Left lobe of liver (tissue), 2 donors: ENCODE data around the gene DAB1. TPM values are rescaled to one million over a fixed set of nuclear protein-coding genes. Genes with fewer than 3 reads are reported as not detected.
A peak's percentile ranks its signal among the peaks of the same experiment; 100 is the strongest.
"Not testable (repeated sequence)": the region's sequence is repeated elsewhere in the genome, so short reads cannot be mapped to it uniquely, and the experiment has no call there.

Source experiments
- ATAC-seq: fragments of 200-7000 bp; cut with Tn5 transposase; one replicate; pipeline ENCODE4 v1.9.1; 2020; ENCODE audit warnings: mild to moderate bottlenecking, moderate library complexity
- DNase-seq: peaks from one replicate; pipeline ENCODE4 v3.0.0-alpha.2; 2020; ENCODE audit warnings: low spot score
- total RNA-seq: library from RNA; stranded (reverse); gene quantifications from one replicate; pipeline ENCODE4 v1.2.1, GENCODE V29; 2021
- donor health status: DM: no; HTN: no; CAD: no; lungs with moderate emphysema.
- donor health status: DM: no; HTN: yes; CAD: no.

Gene DAB1
- total RNA-seq, 1 donor from 2014 or later, result 1.4 TPM

GRCh38 chr1:57232500-57232899 lies 191.4 kb downstream of the DAB1 start:
- no peak for DNase-seq

DNA sequence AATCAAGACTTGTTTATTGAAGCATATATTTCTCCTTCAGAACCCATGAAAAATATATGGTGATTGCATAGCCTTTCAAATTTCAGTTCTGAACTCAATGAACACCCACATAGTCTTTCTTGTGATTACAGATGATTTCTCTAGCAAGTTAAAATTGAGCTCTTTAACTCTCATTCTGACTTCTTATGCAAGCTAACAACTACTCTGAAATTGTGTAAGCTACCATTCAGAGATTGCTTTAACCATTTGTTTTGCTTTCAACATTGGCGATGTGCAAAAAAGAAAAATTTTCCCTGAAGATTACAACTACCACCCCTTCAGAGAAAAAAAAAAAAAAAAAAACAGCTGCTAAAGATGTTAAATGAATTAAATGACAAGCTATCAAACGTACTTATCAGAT lies 193.9 kb downstream of the DAB1 start:
- DNase-seq (no peak), ATAC-seq (peak; percentile 40)

More at GRCh38 chr1:57232500-57232899, 191.4 kb downstream of the DAB1 start:
- ATAC-seq, result no peak

- ATAC-seq, result peak; percentile 12
Measured at GRCh38 chr1:57229076-57229475, 194.8 kb downstream of the DAB1 start.

DNA sequence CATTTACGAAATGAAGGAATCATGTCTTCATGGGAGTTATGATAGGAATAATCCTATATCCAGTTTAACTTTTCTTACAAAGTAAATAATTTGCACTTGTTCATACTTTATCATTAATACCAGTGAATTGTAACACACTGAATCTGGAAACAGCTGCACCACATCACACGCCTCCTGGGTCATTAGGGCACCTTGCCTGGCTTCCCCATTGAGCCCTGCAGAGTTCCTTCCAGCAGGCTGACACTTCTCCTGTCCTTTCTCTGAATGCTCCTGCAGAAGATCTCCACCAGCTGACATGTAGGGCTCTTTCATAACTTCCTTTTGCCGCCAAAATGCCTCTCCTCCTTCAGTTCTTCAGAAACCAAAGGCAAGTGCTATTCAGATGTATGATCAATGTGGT lies 201.1 kb downstream of the DAB1 start:
- ATAC-seq, result no peak
- DNase-seq, result no peak

More at GRCh38 chr1:57229076-57229475, 194.8 kb downstream of the DAB1 start:
- DNase-seq, result no peak

- DNase-seq (no peak), ATAC-seq (no peak)
Measured at GRCh38 chr1:57222307-57222706, 201.6 kb downstream of the DAB1 start.

DNA sequence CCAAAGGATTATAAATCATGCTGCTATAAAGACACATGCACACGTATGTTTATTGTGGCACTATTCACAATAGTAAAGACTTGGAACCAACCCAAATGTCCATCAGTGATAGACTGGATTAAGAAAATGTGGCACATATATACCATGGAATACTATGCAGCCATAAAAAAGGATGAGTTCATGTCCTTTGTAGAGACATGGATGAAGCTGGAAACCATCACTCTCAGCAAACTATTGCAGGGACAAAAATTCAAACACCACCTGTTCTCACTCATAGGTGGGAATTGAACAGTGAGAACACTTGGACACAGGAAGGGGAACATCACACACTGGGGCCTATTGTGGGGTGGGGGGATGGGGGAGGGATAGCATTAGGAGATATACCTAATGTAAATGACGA lies 203.0 kb downstream of the DAB1 start:
- ATAC-seq, DNase-seq: not testable (repeated sequence)

- DNase-seq, result no peak
- no peak for ATAC-seq
Measured at GRCh38 chr1:57218487-57219079, 205.3 kb downstream of the DAB1 start.

DNA sequence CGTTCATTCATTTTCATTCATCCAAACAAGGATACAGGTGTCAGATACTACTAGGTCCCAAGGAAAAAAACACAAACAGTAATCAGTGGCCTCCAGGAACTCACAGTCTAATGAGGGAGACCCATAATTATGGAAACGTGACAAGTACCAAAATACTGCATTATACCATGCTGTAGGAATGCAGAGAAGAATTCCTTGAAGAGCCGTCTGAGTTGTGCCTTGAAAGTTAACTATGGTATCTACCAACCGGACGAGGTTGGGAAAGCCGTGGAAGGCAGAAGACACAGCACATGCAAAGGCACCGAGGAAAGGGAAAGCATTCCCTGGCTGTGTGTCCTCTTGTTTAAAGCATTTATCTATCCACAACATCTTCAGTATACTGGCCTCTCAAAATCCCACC lies 206.0 kb downstream of the DAB1 start:
- DNase-seq (no peak), ATAC-seq (no peak)

- ATAC-seq (no peak), DNase-seq (no peak)
Measured at GRCh38 chr1:57214951-57215575, 208.8 kb downstream of the DAB1 start.

DNA sequence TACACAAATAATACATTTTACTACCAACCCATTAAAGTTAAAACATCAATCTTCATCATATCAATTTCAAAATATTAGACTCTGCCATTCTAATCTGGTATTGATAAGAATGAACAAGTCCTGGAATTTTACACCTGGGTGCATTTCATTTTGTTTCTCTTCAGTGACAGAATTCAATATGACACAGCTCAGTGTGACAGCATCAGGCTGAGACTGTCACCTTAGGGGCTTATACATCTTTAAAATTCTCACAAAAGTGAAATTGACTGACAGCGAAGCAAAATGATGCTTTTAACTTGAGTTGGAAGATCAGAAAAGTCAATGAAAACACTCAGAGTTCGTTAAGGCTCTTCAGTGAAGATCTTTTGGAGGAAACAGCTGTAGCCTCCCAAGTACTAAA lies 213.0 kb downstream of the DAB1 start:
- DNase-seq (no peak), ATAC-seq (no peak)

DNA sequence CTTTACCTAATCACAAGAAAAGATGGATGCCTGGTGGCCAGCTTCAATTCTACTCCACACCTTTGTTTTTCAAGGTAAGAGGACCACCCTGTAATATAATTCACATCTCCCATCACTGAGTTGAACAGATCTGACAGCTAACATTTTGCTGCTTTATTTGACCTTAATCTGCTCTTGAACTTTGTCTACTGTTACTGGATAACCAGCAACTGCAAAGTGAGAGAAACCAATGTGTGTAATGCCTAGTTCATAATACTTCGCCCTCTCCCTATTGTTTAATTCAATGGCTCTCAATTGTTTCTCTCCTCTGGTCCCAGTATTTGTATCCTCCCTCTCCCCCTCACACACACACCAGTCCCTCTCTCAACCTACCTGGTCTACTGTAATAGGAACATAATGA lies 214.4 kb downstream of the DAB1 start:
- no peak for DNase-seq
- ATAC-seq, result peak; percentile 55

- DNase-seq (no peak), ATAC-seq (no peak)
Measured at GRCh38 chr1:57208741-57209302, 215.0 kb downstream of the DAB1 start.

GRCh38 chr1:57206038-57206437 lies 217.8 kb downstream of the DAB1 start:
- no peak for ATAC-seq

DNA sequence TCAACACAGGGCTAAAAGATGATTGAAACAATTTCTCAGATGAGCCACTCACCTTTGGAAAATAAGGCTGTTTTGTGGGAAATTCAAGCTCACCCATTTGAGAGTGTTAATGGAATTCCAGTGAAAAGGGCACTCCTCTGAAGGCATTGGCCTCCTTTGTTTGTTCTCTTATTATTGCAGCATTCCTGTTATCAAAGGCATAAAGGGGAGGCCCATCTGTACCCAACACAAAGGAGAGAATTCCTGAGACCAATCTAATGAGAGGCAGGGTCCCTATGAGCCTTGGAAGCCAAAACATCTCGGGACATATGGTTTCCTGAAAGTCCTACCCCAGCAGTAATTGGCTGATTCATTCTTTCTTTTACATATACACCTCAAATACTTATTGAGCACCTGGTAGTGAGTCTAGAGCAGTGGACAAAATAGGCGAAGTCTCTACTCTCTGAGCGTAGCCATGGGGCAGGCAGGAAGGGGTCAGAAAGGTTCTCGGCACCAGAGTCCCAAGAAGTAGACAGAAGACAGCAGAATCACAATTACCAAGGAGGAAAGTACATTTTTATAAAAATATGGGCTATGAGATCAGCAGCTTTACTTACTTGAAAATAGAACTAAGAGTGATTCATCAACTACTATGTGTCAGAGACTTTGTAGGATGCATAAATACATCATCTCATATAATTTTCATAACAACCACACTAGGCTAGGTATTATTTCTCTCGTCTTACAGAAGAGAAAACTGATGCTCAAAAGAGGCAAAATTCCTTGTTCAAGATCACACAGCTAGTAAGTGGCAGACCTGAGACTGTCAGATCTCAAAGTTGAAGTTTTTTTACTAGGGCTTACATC lies 218.7 kb downstream of the DAB1 start:
- DNase-seq (no peak), ATAC-seq (no peak)

More at GRCh38 chr1:57206038-57206437, 217.8 kb downstream of the DAB1 start:
- no peak for DNase-seq

DNA sequence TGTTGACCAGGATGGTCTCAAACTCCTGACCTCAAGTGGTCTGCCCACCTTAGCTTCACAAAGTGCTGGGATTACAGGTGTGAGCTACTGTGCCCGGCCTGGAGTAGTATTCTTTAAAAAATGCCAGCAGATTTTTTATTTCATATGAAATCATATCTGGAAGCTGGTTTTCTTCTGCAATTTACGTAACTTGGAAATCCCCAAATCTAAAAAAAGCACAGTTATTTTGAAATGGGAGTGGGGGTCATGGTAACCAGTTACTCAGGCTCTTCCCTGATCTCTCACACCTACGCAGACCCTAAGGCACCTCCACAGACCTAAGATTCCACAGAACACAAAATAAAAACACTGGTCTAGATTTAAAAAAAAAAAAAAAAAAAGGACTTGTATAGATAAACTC lies 219.8 kb downstream of the DAB1 start:
- DNase-seq (no peak), ATAC-seq (no peak)

GRCh38 chr1:57202241-57202640 lies 221.6 kb downstream of the DAB1 start:
- ATAC-seq, result no peak
- DNase-seq, result no peak

GRCh38 chr1:57198912-57199311 lies 224.9 kb downstream of the DAB1 start:
- ATAC-seq, result no peak

GRCh38 chr1:57195436-57195941 lies 228.4 kb downstream of the DAB1 start:
- ATAC-seq (no peak), DNase-seq (no peak)

More at GRCh38 chr1:57198912-57199311, 224.9 kb downstream of the DAB1 start:
- no peak for DNase-seq

DNA sequence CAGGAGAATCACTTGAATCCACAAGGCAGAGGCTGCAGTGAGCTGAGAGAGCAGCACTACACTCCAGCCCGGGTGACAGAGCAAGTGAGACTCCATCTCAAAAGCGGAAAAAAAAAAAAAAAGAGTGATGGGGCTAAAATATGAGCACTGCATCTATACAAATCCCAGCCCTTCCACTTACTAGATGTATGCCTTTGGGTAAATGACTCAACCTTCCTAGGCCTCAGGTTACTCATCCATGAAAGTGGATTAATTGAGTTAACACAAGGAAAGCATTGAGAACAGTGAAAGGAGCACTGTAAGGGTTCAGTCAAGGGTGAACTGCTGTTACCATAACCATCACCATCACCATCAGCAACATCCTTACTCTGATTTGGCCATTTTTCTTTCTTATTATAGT lies 231.6 kb downstream of the DAB1 start:
- ATAC-seq, result no peak
- no peak for DNase-seq

DNA sequence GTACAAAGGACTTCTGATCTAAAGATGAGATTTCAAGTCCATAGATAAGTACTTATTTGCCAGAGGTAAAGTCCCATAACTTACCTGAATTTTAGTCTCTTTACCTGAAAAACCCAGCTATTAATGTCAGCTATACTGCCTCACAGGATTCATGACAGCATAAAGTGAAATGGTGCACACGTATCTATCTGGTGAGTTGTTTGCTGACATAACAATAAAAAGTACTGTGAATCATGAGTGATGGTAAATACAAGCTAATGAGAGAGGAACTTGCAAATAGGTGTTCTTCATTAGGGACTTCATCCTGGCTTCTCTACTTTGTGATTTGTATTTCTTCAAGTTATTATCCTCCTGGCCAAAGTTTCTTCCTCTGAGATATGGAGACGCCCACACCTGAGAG lies 233.0 kb downstream of the DAB1 start:
- ATAC-seq (no peak), DNase-seq (no peak)

DNA sequence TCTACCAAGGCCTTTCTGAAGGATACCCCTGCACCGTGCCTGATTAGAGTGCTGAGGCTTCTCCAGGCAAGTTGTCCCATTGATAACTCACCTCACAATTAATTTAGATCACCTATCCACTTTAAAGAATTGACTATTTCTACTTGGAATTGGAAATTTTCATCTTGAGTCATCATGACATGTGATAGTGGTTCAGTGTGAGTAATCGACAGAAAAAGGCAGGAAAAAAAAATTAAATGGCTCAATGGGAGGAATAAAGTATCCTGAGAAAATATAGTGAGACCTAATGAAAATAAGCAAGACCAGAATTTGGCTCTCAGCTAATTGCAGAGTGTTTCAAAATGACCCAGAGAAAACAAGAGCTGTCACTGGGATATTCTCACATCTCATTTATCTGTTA lies 235.7 kb downstream of the DAB1 start:
- no peak for DNase-seq
- no peak for ATAC-seq
